HG03558 (cell line): ENCODE measurements around the gene GNG2.

Source experiments
- ATAC-seq: cut with Tn5 transposase; IDR thresholded peaks from one replicate; pipeline ENCODE4 v1.9.1; 2021; ENCODE audit warnings: moderate number of reproducible peaks; ENCODE audit not compliant: unreplicated experiment; ENCODE audit errors: extremely low read depth

Gene GNG2

DNA sequence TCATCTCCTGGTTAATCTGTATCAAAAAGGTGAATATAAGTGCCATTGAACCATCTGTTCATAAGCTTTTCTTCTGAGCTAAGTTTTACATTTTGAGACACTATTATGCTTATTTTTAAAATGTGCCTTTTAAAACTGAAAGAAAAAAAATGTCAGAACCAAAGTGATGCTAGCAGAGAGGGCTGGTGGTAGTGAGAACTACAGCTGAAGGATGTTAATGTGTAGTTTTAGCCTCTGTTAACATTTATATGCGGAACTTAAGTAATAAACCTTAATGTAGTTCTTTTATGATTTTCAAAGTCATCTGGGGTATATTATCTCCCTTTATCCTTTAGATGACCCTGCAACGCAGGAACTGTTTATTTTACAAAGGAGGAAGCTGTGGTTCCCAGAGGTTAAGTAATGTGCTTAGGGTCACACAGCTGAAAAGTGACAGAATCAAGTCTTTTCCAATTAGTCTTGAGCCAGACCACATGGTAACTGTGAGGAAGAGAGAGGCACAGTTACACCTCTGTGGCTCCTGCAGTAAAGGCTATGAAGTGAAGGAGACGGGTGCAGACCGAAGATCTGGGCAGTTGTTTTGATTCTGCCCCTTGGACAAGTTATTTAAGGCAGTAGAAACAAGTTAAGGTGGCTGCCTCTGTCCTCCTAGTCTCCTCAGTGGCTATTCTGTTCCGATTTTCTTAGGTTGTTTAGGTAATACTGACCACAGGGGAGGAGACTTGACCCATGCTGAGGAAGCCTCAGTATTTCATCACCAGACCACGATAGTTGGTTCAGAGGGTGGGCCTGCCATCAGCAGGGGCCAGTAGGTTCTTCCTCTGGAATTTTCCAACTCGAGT is 23.9 kb downstream of the GNG2 start:
- ATAC-seq: peak; percentile 57

DNA sequence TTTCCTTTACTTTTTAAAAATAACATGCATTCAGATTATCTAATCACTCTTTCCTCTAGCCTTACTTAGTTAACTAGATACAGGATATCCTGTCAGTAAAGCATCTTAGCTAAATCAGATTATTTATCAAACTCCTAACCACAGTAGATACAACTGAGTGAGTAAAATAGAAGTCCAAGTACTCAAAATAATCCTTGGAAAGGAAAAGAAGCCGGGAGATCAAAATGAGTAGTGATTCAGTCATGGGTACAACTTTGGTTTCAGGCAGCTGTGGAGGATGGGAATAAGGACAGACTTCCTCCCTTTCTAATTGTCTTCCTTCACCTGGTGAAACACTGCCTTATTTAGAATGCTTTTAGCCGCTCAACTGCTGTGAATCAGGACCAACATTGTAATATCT is 29.4 kb downstream of the GNG2 start:
- no peak for ATAC-seq

DNA sequence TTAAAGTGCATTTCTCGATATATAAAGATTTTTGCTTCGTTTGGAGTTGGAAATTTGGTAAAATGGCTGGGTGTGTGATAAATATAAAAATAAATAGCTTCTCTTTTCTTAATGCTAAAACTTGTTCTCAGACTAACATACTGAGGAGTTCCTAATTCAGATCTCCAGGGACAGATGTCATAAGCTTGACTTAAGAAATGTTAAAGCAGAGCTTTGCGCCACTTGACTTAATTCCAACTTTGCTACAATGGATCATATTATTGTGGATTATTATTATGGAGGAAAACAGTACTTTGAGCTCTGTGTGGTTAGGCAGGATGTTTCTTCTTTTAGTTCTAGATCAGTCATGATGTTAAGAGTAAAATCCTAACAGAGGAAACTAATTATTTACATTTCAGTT is 33.8 kb downstream of the GNG2 start:
- ATAC-seq: no peak

DNA sequence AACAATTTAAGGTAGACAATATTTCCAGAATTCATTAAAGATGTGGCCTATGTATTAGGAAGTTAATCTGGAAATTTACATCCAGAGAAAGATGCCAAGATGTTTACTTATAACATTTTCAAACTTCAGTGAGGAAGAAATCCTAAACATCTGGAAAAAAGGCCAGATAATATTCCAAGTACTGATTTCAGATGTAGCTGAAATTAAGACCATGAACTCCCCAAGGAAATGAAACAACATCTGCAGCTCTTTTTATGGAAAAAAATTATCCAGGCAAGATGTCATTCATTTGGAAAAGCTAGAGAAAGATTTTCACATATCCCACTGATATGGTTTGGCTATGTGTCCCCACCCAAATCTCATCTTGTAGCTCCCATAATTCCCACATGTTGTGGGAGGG is 35.0 kb downstream of the GNG2 start:
- no peak for ATAC-seq

DNA sequence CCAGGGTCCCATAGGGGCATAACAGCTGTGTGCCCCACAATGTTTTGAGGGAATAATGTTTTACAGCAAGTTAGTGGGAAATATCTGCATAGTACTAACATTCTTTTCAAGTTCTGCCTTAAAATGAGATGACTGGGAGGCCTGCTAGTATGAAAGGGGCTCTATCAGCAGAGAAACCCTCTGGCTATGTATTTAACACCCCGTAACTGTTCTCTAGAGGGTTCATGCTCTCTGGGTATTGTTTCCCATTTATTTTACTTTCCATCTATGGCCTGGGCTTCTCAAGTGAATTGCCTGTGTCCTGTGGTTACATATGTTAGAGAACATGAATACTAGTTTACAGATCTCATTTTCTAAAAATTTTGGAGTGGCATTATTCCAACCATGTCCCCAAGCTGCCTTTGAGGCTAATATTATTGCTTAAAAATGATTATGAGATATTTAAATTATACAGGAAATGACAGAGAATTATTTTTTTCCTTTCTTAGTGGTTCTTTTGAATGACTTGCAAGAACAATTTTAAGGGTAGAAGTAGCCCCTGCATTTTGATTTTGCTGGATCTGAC is 37.5 kb downstream of the GNG2 start:
- no peak for ATAC-seq

DNA sequence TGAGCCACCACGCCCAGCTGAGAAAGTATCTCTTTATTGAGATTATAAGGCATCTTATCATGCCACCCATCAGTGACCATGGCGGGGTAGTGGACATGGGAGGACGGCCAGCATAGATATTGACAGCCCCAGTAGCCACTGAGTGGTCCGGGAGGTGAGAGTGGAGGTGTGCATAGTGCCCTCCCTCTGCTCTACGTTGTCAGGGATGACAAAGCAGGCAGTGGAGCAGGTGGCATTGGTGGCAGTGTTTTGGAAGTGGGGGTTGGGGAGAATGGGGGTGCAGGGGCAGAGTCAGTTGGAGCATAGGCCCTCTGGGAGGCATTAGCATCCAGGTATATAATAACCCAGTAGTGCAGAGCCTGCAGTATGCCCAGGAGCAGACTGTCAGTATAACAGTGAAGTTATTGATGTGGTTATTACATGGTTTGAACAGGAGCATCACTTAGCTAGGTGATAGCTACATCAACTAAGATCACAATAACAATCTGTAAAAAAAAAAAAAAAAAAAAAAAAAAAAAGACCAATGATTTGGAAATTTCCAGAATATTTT is 41.1 kb downstream of the GNG2 start:
- no peak for ATAC-seq

DNA sequence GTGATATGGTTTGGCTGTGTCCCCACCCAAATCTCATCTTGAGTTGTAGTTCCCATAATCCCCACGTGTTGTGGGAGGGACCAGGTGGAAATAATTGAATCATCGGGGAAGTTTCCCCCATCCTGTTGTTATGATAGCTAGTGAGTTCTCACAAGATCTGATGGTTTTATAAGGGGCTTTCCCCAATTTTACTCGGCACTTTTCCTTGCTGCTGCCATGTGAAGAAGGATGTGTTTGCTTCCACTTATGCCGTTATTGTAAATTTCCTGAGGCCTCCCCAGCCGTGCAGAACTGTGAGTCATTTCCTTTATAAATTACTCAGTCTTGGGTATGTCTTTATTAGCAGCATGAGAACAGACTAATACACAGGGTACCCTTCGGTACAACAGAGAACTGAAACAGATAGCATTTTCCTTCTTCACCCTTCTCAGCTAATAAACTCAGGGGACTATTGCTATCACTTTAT is 45.3 kb downstream of the GNG2 start:
- ATAC-seq: peak; percentile 89

DNA sequence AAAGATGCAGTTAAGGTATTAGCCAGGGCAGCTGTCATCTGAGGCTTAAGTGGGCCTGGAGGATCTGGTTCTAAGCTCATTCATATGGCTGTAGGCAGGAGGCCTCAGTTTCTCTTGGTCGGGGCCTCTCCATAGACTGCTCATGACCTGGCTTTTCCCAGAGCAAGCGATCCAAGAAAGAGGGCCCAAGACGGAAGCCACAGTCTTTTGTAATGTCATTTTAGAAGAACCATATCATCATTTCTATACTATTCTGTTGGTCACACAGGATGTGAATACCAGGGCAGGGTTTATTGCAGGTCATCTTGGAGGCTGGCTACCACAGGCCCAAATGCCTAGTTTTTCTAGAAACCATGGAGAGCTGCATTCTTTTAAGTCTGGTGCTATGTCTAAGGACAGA is 47.7 kb downstream of the GNG2 start:
- no peak for ATAC-seq

DNA sequence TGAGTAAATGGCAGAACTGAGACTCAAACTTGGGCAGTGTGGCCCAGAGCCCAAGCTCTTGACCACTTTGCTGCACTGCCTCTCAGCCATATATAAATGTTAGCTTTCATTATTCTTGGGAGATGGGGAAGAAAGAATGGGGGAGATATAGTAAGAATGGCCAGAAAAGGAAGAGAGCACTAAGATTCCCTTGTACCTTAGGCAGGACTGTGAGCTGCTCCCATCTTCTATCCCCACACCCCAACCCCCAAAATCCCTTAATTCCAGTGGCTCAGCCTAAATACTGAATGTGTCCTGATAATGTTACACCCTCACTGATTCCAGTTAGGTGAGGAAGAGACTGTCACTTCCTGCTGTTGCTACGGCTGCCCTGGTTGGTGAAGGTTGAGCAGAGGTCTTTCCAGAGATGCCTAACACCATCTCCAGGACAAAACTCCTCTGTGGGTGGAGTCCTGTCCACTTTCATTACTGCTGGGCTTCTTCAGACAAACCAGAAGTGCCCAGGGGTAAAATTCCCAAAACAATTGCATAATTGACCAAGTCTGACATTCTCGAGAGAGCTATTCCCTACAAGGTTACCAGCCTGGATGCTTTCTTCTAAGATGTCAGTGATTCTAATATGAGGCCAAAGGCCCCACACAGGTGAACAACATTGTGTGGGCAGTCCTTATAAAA is 51.8 kb downstream of the GNG2 start:
- ATAC-seq: no peak

DNA sequence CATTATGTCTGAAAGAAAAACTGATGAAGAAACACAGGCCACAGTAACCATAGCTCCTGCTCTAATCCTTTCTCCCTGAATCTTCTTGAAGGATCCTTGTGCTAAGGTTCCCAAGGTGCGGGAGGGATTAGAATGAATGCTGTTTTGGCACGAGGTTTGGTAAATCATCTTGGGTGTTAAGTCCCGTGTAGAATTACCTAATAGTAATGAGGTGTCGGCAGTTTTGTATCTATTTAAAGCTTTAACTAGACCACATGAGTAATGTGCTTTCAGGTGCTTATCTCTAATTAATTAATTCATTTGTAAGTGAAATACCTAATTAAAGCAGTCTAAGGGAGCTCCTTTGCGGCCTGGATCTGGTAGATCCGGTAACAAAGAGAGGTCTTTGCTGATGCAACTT is 53.9 kb downstream of the GNG2 start:
- ATAC-seq: no peak

DNA sequence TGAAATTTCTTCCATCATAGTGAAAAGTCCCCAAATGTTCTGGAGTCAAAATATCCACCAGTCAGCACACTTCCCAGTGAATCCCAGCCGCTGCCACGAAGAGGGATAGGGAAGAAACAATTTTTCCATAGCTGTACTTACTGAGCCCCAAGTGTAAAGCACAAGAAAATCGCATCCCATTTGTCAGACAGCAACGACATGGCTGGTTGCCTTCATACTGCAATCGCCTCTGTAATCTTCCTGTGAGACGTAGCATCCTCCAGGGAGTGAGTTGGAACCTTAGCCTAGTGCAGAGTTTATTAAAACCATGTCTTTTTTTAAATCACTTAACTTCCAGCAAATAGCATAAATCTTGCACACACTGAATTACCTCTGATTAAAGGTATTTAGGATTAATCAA is 56.8 kb downstream of the GNG2 start:
- ATAC-seq: no peak

DNA sequence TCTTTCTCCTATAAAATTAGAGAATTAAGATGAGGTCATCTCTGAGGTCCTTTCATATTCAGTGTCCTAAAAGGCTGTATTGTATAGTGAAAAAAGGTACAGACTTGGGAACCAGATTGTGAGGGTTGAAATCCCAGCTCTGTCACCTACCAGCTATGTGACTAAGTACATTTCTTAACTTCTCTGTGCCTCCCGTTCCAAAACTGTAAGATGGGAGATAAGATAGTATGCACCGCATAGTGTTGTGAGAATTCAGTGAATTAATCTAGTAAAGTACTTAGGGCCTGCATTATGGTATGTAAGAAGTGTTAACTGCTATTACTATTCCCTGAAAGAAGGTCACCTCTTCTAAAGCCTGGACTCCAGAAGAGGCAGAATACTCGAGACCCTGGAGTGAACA is 60.6 kb downstream of the GNG2 start:
- ATAC-seq: no peak

DNA sequence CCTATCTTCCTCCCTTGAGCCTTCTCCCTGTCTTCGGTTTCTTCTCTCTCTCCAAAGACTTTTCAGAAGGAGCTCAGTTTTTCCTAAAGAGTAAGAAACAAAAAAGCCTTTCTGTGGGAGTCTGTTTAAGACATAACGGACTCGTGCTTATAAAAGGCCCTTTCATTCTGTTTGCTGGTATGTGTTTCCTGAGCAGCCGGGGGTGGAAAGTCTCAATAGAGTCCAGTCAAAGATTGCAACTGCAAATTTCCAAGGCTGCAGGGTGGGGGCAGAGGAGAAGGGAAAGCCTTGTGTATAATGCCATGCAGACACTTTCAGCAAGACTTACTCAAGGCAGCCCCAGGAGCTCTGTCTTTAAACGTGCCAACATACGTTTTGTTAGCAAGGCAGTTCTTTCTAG is 62.2 kb downstream of the GNG2 start:
- no peak for ATAC-seq

DNA sequence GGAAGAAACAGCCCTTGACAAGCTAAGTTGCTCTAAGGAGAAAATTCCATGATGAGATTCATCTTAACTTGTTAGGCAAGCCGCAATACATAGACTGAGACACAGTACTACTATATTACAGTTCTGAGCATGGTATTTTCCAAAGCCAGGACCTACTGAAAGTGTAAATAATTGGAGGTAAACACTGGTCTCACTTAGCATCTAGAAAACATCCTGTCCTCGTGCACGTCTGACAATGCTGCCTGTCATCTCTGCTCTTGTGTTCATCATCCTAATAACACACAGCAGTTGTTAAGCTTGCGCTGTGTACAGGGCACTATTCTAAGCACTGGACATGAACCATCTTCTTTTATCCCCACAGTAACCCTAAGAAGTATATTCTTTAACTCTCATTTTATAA is 64.2 kb downstream of the GNG2 start:
- no peak for ATAC-seq

DNA sequence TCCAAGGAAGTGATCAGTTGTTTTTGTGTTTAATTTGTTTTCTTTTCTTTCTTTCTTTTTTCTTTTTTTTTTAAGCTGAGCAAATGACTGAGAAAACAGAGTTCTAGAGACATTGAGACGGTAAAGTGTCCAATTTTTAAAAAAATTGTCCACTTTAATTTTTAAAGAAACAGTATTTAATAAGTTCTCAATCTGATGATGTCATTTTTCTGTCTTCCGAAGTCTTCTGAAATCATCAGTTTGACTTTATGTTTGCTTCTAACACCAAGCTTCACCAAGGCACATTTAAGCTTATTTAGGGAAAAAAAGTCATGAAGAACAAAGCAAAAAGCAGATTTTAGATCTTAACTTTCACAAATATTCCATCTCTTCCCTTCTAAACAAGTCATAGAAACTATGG is 65.6 kb downstream of the GNG2 start:
- ATAC-seq: no peak

DNA sequence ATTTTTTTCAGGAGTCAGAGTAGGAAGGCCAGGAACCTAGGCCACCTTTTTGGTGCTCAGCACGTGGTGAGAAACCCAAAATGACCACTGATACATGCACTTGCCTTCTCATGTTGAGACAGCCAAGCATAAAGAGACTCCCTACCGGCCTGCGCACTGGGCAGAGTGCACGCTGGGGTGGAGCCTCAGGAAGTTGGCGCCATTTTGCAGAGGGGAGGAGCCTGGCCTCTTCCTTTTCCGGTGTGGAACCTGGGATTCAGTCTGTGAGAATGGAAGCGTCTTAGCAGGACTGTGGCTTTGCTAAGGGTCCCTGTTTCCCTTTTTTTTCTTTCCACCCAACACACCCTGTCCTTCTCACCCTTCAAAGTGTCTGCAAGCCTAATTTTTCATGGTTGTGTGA is 66.0 kb downstream of the GNG2 start:
- no peak for ATAC-seq

DNA sequence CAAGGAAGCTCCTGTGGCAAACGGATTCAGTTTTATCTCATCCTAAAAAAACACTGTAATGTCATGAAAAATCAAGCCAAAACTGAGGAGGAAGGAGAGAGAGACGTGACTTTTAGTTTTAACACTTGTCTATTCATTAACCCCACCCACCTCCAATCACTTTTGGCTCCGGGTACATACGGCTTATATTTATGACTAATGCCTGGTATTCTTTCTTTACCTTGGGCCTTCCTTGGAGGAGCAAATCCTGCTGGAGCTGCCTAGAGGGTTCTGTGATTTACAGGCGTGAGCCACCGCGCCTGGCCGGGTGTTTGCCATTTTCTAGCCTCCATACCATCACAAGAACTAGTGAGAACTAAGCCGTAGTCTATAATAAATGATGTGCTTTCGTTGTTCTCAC is 68.2 kb downstream of the GNG2 start:
- no peak for ATAC-seq

DNA sequence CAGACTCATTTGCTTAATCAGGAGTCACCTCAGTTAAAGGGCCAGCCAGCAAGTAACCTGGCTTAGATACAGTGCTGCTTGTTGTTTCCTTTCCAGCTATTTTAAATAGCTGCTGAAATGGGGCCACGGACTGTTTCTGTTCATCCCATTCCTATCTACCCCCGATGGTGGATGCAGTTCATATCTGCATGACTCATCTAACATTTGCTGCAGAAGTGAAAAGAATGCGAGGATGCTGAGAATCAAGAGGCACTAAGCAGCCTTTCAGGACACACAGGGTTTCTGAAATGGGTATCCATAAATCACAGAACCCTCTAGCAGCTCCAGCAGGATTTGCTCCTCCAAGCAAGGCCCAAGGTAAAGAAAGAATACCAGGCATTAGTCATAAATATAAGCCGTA is 68.8 kb downstream of the GNG2 start:
- no peak for ATAC-seq

DNA sequence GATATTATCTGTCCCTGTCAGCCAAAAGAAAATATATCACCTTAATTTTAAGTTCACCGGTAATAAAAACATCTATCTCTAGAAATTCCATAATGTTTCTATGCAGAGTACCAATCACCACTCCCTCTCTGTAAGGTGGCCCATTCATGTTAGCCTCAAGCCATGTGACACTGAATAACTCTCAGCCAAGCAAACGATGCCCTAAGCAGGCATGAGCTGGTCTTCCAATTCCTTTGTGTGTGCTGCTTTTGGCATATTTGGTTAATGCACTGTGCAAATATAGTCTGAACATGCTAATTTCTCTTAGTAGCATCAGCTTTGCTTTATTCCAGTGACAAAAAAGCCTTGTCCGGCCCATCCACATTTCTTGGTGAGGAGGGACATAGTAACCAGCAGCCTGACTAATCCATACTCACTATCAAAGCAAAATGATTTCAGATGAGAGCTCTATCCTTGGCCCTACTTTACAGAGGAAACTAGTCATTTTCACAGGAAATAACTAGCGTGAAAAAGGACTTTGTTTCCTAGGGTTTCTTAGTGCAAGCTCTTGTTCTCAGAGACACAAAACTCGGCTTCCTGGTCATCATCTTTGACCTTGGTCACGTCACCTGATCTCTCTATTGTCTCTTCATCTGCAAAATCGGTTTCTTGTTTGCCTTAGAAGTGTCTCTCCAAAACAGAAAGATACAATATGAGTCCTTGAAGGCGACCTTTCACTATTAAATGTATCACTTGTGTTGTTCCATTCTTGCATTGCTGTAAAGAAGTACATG is 69.7 kb downstream of the GNG2 start:
- ATAC-seq: no peak

DNA sequence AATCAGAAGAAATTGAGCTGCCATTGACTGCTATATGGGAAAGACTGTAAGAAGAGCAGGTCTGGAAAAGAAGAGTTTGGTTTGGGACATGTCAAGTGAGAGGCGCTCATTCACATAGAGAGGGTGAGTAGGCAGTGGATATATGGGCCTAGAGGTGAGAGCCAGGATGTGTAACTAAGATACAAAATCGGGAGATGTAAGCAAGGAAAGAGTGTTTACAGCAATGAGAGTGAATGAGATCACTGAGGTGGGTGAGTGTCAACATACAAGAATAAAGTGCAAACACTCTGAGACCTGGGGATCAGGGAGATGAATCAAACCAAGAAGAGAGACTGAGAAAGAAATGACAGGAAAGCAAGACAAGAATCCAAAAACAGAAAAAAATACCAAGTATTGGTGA is 70.9 kb downstream of the GNG2 start:
- ATAC-seq: no peak

DNA sequence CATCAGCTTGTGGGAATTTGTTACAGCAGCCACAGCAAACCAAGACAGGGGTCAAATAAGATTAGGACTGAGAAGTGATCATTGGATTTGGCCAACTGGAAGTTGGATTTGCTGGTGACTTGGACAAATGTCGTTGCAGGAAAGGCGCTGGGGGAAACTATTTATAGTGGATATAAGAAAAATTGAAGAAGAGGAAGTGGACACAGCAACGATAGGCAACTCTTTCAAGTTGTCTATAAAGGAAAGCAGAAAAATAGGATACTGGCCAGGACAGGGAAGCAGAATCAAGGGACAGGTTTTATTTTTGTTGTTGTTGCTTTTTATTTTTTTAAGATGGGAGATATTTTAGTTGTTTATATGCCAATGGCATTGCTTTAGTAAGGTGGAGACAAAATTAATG is 72.8 kb downstream of the GNG2 start:
- ATAC-seq: no peak
